ENCODE results near the gene YARS2.

YARS2 gene

GRCh38 chr12:32788405-32788804, 32.7 kb upstream of the YARS2 start:
- POLR2A ChIA-PET: no interaction called here
- CTCF ChIA-PET: no interaction called here
- no peak for DNase-seq (ENCODE audit: extremely low spot score)
- TF ChIP-seq SP1 (IDR thresholded peaks at IDR 0.05): no peak
- no peak for TF ChIP-seq ARNT (IDR thresholded peaks at IDR 0.05)
- no peak for TF ChIP-seq NFRKB (IDR thresholded peaks at IDR 0.05)
- no peak for TF ChIP-seq ZNF384 (IDR thresholded peaks at IDR 0.05)
- TF ChIP-seq FOXA1 (IDR thresholded peaks at IDR 0.05): no peak
- TF ChIP-seq L3MBTL2 (conservative IDR thresholded peaks at IDR 0.05): no peak
- TF ChIP-seq SUZ12 (IDR thresholded peaks at IDR 0.05): no peak
- no peak for TF ChIP-seq PKNOX1 (IDR thresholded peaks at IDR 0.05)
- TF ChIP-seq FOXK2 (IDR thresholded peaks at IDR 0.05): no peak
- no peak for TF ChIP-seq TARDBP (IDR thresholded peaks at IDR 0.05)

GRCh38 chr12:32785557-32785956, 29.9 kb upstream of the YARS2 start:
- DNase-seq (ENCODE audit: extremely low spot score): no peak
- TF ChIP-seq SUZ12 (IDR thresholded peaks at IDR 0.05): no peak
- TF ChIP-seq HDGF (IDR thresholded peaks at IDR 0.05; ENCODE audit: borderline replicate concordance): no peak
- ChIA-PET CTCF (no interaction called here), POLR2A (interaction anchor here (1.2 kb wide), 1 partner anchor 30 kb away, joined by 3 read pairs; the partner anchor contains the start of gene YARS2)

GRCh38 chr12:32783029-32783428, 27.3 kb upstream of the YARS2 start:
- ChIA-PET POLR2A (no interaction called here), CTCF (interaction anchor here (1.1 kb wide), 1 partner anchor 27 kb away, joined by 3 read pairs; no protein-coding TSS in a partner anchor)
- TF ChIP-seq LEF1 (IDR thresholded peaks at IDR 0.05; ENCODE audit: borderline replicate concordance): no peak
- TF ChIP-seq FOXA1 (IDR thresholded peaks at IDR 0.05): no peak
- TF ChIP-seq NFRKB (IDR thresholded peaks at IDR 0.05): no peak
- TF ChIP-seq HDGF (IDR thresholded peaks at IDR 0.05; ENCODE audit: borderline replicate concordance): no peak
- TF ChIP-seq L3MBTL2 (conservative IDR thresholded peaks at IDR 0.05): no peak
- no peak for TF ChIP-seq SUZ12 (IDR thresholded peaks at IDR 0.05)
- no peak for TF ChIP-seq CTBP1 (IDR thresholded peaks at IDR 0.05; ENCODE audit: borderline replicate concordance)
- no peak for TF ChIP-seq FOXM1 (IDR thresholded peaks at IDR 0.05; ENCODE audit: borderline replicate concordance)
- TF ChIP-seq SP1 (IDR thresholded peaks at IDR 0.05): no peak
- no peak for TF ChIP-seq BHLHE40 (IDR thresholded peaks at IDR 0.05; ENCODE audit: borderline replicate concordance)
- no peak for TF ChIP-seq ARNT (IDR thresholded peaks at IDR 0.05)
- TF ChIP-seq ELF4 (IDR thresholded peaks at IDR 0.05): no peak
- TF ChIP-seq FOXK2 (IDR thresholded peaks at IDR 0.05): no peak
- TF ChIP-seq ZNF384 (IDR thresholded peaks at IDR 0.05): no peak
- TF ChIP-seq TARDBP (IDR thresholded peaks at IDR 0.05): no peak
- TF ChIP-seq PKNOX1 (IDR thresholded peaks at IDR 0.05): no peak
- DNase-seq (ENCODE audit: extremely low spot score): no peak

GRCh38 chr12:32780071-32780470, 24.4 kb upstream of the YARS2 start:
- ChIA-PET CTCF (no interaction called here), POLR2A (no interaction called here)
- DNase-seq (ENCODE audit: extremely low spot score): no peak
- TF ChIP-seq NFRKB (IDR thresholded peaks at IDR 0.05) (no peak), HDGF (IDR thresholded peaks at IDR 0.05; ENCODE audit: borderline replicate concordance) (no peak), BHLHE40 (IDR thresholded peaks at IDR 0.05; ENCODE audit: borderline replicate concordance) (no peak), ARNT (IDR thresholded peaks at IDR 0.05) (no peak)

GRCh38 chr12:32777691-32778175, 22.0 kb upstream of the YARS2 start:
- TF ChIP-seq HDGF (IDR thresholded peaks at IDR 0.05; ENCODE audit: borderline replicate concordance): no peak
- no peak for TF ChIP-seq L3MBTL2 (conservative IDR thresholded peaks at IDR 0.05)
- no peak for TF ChIP-seq CTBP1 (IDR thresholded peaks at IDR 0.05; ENCODE audit: borderline replicate concordance)
- no peak for TF ChIP-seq FOXA1 (IDR thresholded peaks at IDR 0.05)
- no peak for TF ChIP-seq PKNOX1 (IDR thresholded peaks at IDR 0.05)
- no peak for TF ChIP-seq TARDBP (IDR thresholded peaks at IDR 0.05)
- no peak for TF ChIP-seq LEF1 (IDR thresholded peaks at IDR 0.05; ENCODE audit: borderline replicate concordance)
- no peak for TF ChIP-seq FOXM1 (IDR thresholded peaks at IDR 0.05; ENCODE audit: borderline replicate concordance)
- no peak for TF ChIP-seq ARNT (IDR thresholded peaks at IDR 0.05)
- no peak for TF ChIP-seq ELF4 (IDR thresholded peaks at IDR 0.05)
- TF ChIP-seq ZNF384 (IDR thresholded peaks at IDR 0.05): no peak
- no peak for TF ChIP-seq SP1 (IDR thresholded peaks at IDR 0.05)
- TF ChIP-seq FOXK2 (IDR thresholded peaks at IDR 0.05): no peak
- no peak for TF ChIP-seq SUZ12 (IDR thresholded peaks at IDR 0.05)
- no peak for TF ChIP-seq BHLHE40 (IDR thresholded peaks at IDR 0.05; ENCODE audit: borderline replicate concordance)
- no peak for TF ChIP-seq NFRKB (IDR thresholded peaks at IDR 0.05)
- ChIA-PET CTCF (no interaction called here), POLR2A (interaction anchor here (0.9 kb wide), 1 partner anchor 119 kb away, joined by 3 read pairs; the partner anchor contains the start of gene PKP2)
- no peak for DNase-seq (ENCODE audit: extremely low spot score)

GRCh38 chr12:32777159-32777558, 21.5 kb upstream of the YARS2 start:
- CTCF ChIA-PET: no interaction called here
- POLR2A ChIA-PET: no interaction called here
- DNase-seq (ENCODE audit: extremely low spot score): no peak
- no peak for TF ChIP-seq NFRKB (IDR thresholded peaks at IDR 0.05)
- TF ChIP-seq FOXA1 (IDR thresholded peaks at IDR 0.05): no peak
- no peak for TF ChIP-seq SP1 (IDR thresholded peaks at IDR 0.05)
- TF ChIP-seq L3MBTL2 (conservative IDR thresholded peaks at IDR 0.05): no peak
- no peak for TF ChIP-seq TARDBP (IDR thresholded peaks at IDR 0.05)
- TF ChIP-seq HDGF (IDR thresholded peaks at IDR 0.05; ENCODE audit: borderline replicate concordance): no peak
- TF ChIP-seq BHLHE40 (IDR thresholded peaks at IDR 0.05; ENCODE audit: borderline replicate concordance): no peak
- TF ChIP-seq SUZ12 (IDR thresholded peaks at IDR 0.05): no peak
- no peak for TF ChIP-seq PKNOX1 (IDR thresholded peaks at IDR 0.05)
- TF ChIP-seq FOXM1 (IDR thresholded peaks at IDR 0.05; ENCODE audit: borderline replicate concordance): no peak
- TF ChIP-seq ARNT (IDR thresholded peaks at IDR 0.05): no peak
- no peak for TF ChIP-seq CTBP1 (IDR thresholded peaks at IDR 0.05; ENCODE audit: borderline replicate concordance)
- TF ChIP-seq ELF4 (IDR thresholded peaks at IDR 0.05): no peak
- no peak for TF ChIP-seq ZNF384 (IDR thresholded peaks at IDR 0.05)
- TF ChIP-seq FOXK2 (IDR thresholded peaks at IDR 0.05): no peak
- TF ChIP-seq LEF1 (IDR thresholded peaks at IDR 0.05; ENCODE audit: borderline replicate concordance): no peak

All from HEK293T (cell line).